ENCODE measurements around the gene SRC. TPM values are rescaled to one million over a fixed set of nuclear protein-coding genes. Genes with fewer than 3 reads are reported as not detected.

The SRC gene
- total and polyA plus RNA-seq, 7 donors = 0.86 to 3.0 (median 1.3) TPM

GRCh38 chr20:37375227-37375626 lies 29.3 kb downstream of the SRC start:
- no peak overlapping the region for H3K4me3 ChIP-seq
- intact Hi-C loops (cut with DNase I) = no loop called here
- no peaks in the 10 kb centered on the region for H3K9me3 ChIP-seq
- no peak for TF ChIP-seq CTCF (IDR thresholded peaks at IDR 0.05)
- ATAC-seq (no peak), DNase-seq (no peak)
- H3K27ac ChIP-seq = no peak overlapping the region
- no peaks in the 10 kb centered on the region for H3K4me1 ChIP-seq
- H3K27me3 ChIP-seq (ENCODE audit: insufficient read depth in 3 of 3, low read length in 2 of 3) = no peaks in the 10 kb centered on the region
- no peaks in the 10 kb centered on the region for H3K36me3 ChIP-seq (ENCODE audit: insufficient read depth in 1 of 2, low read depth in 1 of 2)
- 90 to 94% (median 94%) methylated on average over 4 of the region's 4 CpGs for WGBS, 3 donors

- Histone ChIP-seq H3K27me3 (ENCODE audit: insufficient read depth in 3 of 3, low read length in 2 of 3) (no peaks in the 10 kb centered on the region), H3K4me1 (no peaks in the 10 kb centered on the region), H3K9me3 (no peaks in the 10 kb centered on the region), H3K36me3 (ENCODE audit: insufficient read depth in 1 of 2, low read depth in 1 of 2) (no peaks in the 10 kb centered on the region), H3K4me3 (no peak overlapping the region), H3K27ac (no peak overlapping the region)
- DNase-seq = no peak
- intact Hi-C loops (cut with DNase I) = no loop called here
- no peak for ATAC-seq
- WGBS, 3 donors = 87 to 94% (median 92%) methylated on average over 4 of the region's 4 CpGs
- TF ChIP-seq CTCF (IDR thresholded peaks at IDR 0.05) = no peak
Observed at GRCh38 chr20:37376324-37376723, 30.4 kb downstream of the SRC start.

- Histone ChIP-seq H3K9me3 (no peaks in the 10 kb centered on the region), H3K4me1 (no peaks in the 10 kb centered on the region), H3K36me3 (ENCODE audit: insufficient read depth in 1 of 2, low read depth in 1 of 2) (no peaks in the 10 kb centered on the region), H3K27me3 (ENCODE audit: insufficient read depth in 3 of 3, low read length in 2 of 3) (no peaks in the 10 kb centered on the region), H3K4me3 (no peak overlapping the region), H3K27ac (no peak overlapping the region)
- ATAC-seq (no peak), DNase-seq (no peak)
- no peak for TF ChIP-seq CTCF (IDR thresholded peaks at IDR 0.05)
- intact Hi-C loops (cut with DNase I) = no loop called here
- WGBS, 3 donors = 88 to 90% (median 89%) methylated on average over 6 of the region's 6 CpGs
Observed at GRCh38 chr20:37376791-37377190, 30.9 kb downstream of the SRC start.

- DNase-seq (no peak), ATAC-seq (no peak)
- no peaks in the 10 kb centered on the region for H3K27me3 ChIP-seq (ENCODE audit: insufficient read depth in 3 of 3, low read length in 2 of 3)
- intact Hi-C loops (cut with DNase I) = no loop called here
- 82 to 95% (median 90%) methylated on average over 5 of the region's 5 CpGs for WGBS, 3 donors
- no peaks in the 10 kb centered on the region for H3K9me3 ChIP-seq
- no peaks in the 10 kb centered on the region for H3K4me1 ChIP-seq
- H3K36me3 ChIP-seq (ENCODE audit: insufficient read depth in 1 of 2, low read depth in 1 of 2) = no peaks in the 10 kb centered on the region
- TF ChIP-seq CTCF (IDR thresholded peaks at IDR 0.05) = no peak
- H3K4me3 ChIP-seq = no peak overlapping the region
- no peak overlapping the region for H3K27ac ChIP-seq
Observed at GRCh38 chr20:37377346-37378081, 31.6 kb downstream of the SRC start.

- no peak for DNase-seq
- H3K4me1 ChIP-seq = no peaks in the 10 kb centered on the region
- H3K27me3 ChIP-seq (ENCODE audit: insufficient read depth in 3 of 3, low read length in 2 of 3) = no peaks in the 10 kb centered on the region
- H3K9me3 ChIP-seq = no peaks in the 10 kb centered on the region
- 93 to 95% (median 93%) methylated on average over 6 of the region's 6 CpGs for WGBS, 3 donors
- no peak for TF ChIP-seq CTCF (IDR thresholded peaks at IDR 0.05)
- intact Hi-C loops (cut with DNase I) = no loop called here
- no peak for ATAC-seq
- no peak overlapping the region for H3K27ac ChIP-seq
- H3K4me3 ChIP-seq = no peak overlapping the region
- H3K36me3 ChIP-seq (ENCODE audit: insufficient read depth in 1 of 2, low read depth in 1 of 2) = no peaks in the 10 kb centered on the region
Observed at GRCh38 chr20:37378420-37378784, 32.5 kb downstream of the SRC start.

All from psoas muscle (tissue), 8 donors.